Hepatocyte (in vitro differentiated cells): Measurements from ENCODE around the gene RAD9A. TPM values are rescaled to one million over a fixed set of nuclear protein-coding genes. Genes with fewer than 3 reads are reported as not detected.
"Not testable (repeated sequence)": the region's sequence is repeated elsewhere in the genome, so short reads cannot be mapped to it uniquely, and the experiment has no call there.

ENCODE experiments used
- DNase-seq: peaks from one replicate; pipeline ENCODE4 v3.0.0-alpha.2; 2016; ENCODE audit warnings: low spot score
- H2AFZ ChIP-seq: fragments of 200-600 bp; sonication (generic); 2 replicates; pipeline ENCODE4 v1.6.0; 2016; ENCODE audit warnings: antibody characterized with exemption, mild to moderate bottlenecking
- H3K27ac ChIP-seq: fragments of 200-600 bp; sonication (generic); 2 replicates; pipeline ENCODE4 v1.5.1; 2016; ENCODE audit warnings: mild to moderate bottlenecking
- H3K27me3 ChIP-seq: fragments of 200-600 bp; sonication (generic); 2 replicates; pipeline ENCODE4 v1.6.1; 2016
- H3K36me3 ChIP-seq: fragments of 200-600 bp; sonication (generic); replicated peaks from 2 replicates; pipeline ENCODE4 v1.5.1; 2016; ENCODE audit warnings: low read depth; ENCODE audit not compliant: insufficient read depth
- H3K4me1 ChIP-seq: fragments of 200-600 bp; sonication (generic); 2 replicates; pipeline ENCODE4 v1.5.1; 2016; ENCODE audit warnings: mild to moderate bottlenecking, moderate library complexity; ENCODE audit not compliant: insufficient read depth
- H3K4me2 ChIP-seq: fragments of 200-600 bp; sonication (generic); 2 replicates; pipeline ENCODE4 v1.6.0; 2016
- H3K4me3 ChIP-seq: fragments of 200-600 bp; sonication (generic); 2 replicates; pipeline ENCODE4 v1.5.1; 2016; ENCODE audit warnings: mild to moderate bottlenecking
- H3K79me2 ChIP-seq: fragments of 200-600 bp; sonication (generic); 2 replicates; pipeline ENCODE4 v1.6.0; 2017; ENCODE audit warnings: mild to moderate bottlenecking
- H3K9me2 ChIP-seq: fragments of 200-600 bp; sonication (generic); replicated peaks from 2 replicates; pipeline ENCODE4 v1.6.0; 2017; ENCODE audit warnings: mild to moderate bottlenecking; ENCODE audit not compliant: insufficient read depth
- H3K9me3 ChIP-seq: fragments of 200-600 bp; sonication (generic); 2 replicates; pipeline ENCODE4 v1.5.1; 2016; ENCODE audit warnings: low read depth, mild to moderate bottlenecking
- H4K20me1 ChIP-seq: fragments of 200-600 bp; sonication (generic); 2 replicates; pipeline ENCODE4 v1.6.0; 2016; ENCODE audit warnings: mild to moderate bottlenecking; ENCODE audit not compliant: insufficient read depth, poor library complexity, severe bottlenecking
- CTCF ChIP-seq: fragments of 200-600 bp; sonication (generic); IDR thresholded peaks from 2 replicates; pipeline ENCODE4 v1.5.1; 2016; ENCODE audit warnings: antibody characterized with exemption, mild to moderate bottlenecking; ENCODE audit not compliant: poor library complexity
- EZH2 ChIP-seq: fragments of 200-600 bp; sonication (generic); IDR thresholded peaks from 2 replicates; pipeline ENCODE4 v1.6.1; 2016; ENCODE audit warnings: antibody characterized with exemption, mild to moderate bottlenecking, borderline replicate concordance
- EZH2phosphoT487 ChIP-seq: fragments of 200-600 bp; sonication (generic); IDR thresholded peaks from one replicate; pipeline ENCODE4 v1.6.1; 2018; ENCODE audit warnings: antibody characterized with exemption, mild to moderate bottlenecking, low read depth, moderate library complexity; ENCODE audit not compliant: unreplicated experiment, severe bottlenecking
- WGBS: methylation state at CpG from one replicate; pipeline ENCODE4 v1.1.6; 2016; ENCODE audit warnings: low lambda C conversion rate; ENCODE audit errors: missing lambda C conversion rate; 5-methylcytosine and 5-hydroxymethylcytosine counted together
- polyA plus RNA-seq: library from polyadenylated mRNA; unstranded; fragments of >200 nt; fragmentation: Nextera tagmentation; extraction: Ambion mirVana; gene quantifications from 2 replicates; pipeline ENCODE4 v1.2.1, GENCODE V29; 2016
- total RNA-seq: library from RNA; depleted of rRNA; stranded (reverse); fragments of >200 nt; gene quantifications from 2 replicates; pipeline ENCODE4 v1.2.3, GENCODE V29; 2014

The RAD9A gene
- total and polyA plus RNA-seq, 2 experiments from 2014 or later = 20.2 to 24.0 TPM

GRCh38 chr11:67422891-67423290, 31.1 kb downstream of the RAD9A start:
- TF ChIP-seq CTCF = no peak
- TF ChIP-seq EZH2 = no peak
- TF ChIP-seq EZH2phosphoT487 = no peak
- Histone ChIP-seq H4K20me1 (no peaks in the 10 kb centered on the region), H3K4me3 (no peak overlapping the region), H3K27ac (no peak overlapping the region), H3K9me3 (no peaks in the 10 kb centered on the region), H3K36me3 (no peaks in the 10 kb centered on the region), H3K79me2 (no peaks in the 10 kb centered on the region), H3K4me2 (no peak overlapping the region), H3K4me1 (peaks cover 10% of the 10 kb centered on the region), H3K27me3 (no peaks in the 10 kb centered on the region), H2AFZ (no peak overlapping the region), H3K9me2 (no peaks in the 10 kb centered on the region)
- peak; percentile 67 for DNase-seq
- 60% methylated on average over 6 of the region's 6 CpGs for WGBS

GRCh38 chr11:67423466-67423865, 31.7 kb downstream of the RAD9A start:
- Histone ChIP-seq H3K4me3 (no peak overlapping the region), H3K36me3 (no peaks in the 10 kb centered on the region), H2AFZ (no peak overlapping the region), H3K27ac (no peak overlapping the region), H4K20me1 (no peaks in the 10 kb centered on the region), H3K9me2 (no peaks in the 10 kb centered on the region), H3K4me1 (peaks cover 10% of the 10 kb centered on the region), H3K79me2 (peaks cover under 1% of the 10 kb centered on the region), H3K9me3 (no peaks in the 10 kb centered on the region), H3K4me2 (no peak overlapping the region), H3K27me3 (no peaks in the 10 kb centered on the region)
- no peak for DNase-seq
- TF ChIP-seq CTCF (no peak), EZH2phosphoT487 (no peak), EZH2 (no peak)
- 98% methylated on average over 13 of the region's 13 CpGs for WGBS

- WGBS = 90% methylated on average over 33 of the region's 34 CpGs
- Histone ChIP-seq H3K4me2 (no peak overlapping the region), H2AFZ (no peak overlapping the region), H4K20me1 (no peaks in the 10 kb centered on the region), H3K9me3 (no peaks in the 10 kb centered on the region), H3K79me2 (peaks cover 6% of the 10 kb centered on the region), H3K27me3 (no peaks in the 10 kb centered on the region), H3K27ac (no peak overlapping the region), H3K4me1 (peaks cover 10% of the 10 kb centered on the region), H3K9me2 (no peaks in the 10 kb centered on the region), H3K36me3 (no peaks in the 10 kb centered on the region), H3K4me3 (no peak overlapping the region)
- TF ChIP-seq EZH2 (no peak), EZH2phosphoT487 (no peak), CTCF (no peak)
- DNase-seq = no peak
Observed at GRCh38 chr11:67423891-67424613, 32.3 kb downstream of the RAD9A start.

- H3K9me2 ChIP-seq, H4K20me1 ChIP-seq, H3K36me3 ChIP-seq, H3K9me3 ChIP-seq, H3K4me1 ChIP-seq, H3K27me3 ChIP-seq, DNase-seq: not testable (repeated sequence)
- Histone ChIP-seq H3K27ac (peak overlapping the region; percentile 79), H2AFZ (peak overlapping the region; percentile 36), H3K4me2 (peak overlapping the region; percentile 79), H3K4me3 (peak overlapping the region; percentile 60), H3K79me2 (peaks cover 24% of the 10 kb centered on the region)
- 86% methylated on average over 19 of the region's 19 CpGs for WGBS
Observed at GRCh38 chr11:67427364-67427859, 35.6 kb downstream of the RAD9A start.
